ENCODE measurements around the gene KCNC1. TPM values are rescaled to one million over a fixed set of nuclear protein-coding genes. Genes with fewer than 3 reads are reported as not detected.

The KCNC1 gene
- total and polyA plus RNA-seq, 2 donors (not counting 1 experiment from before 2014, with no cell fraction given): under 0.01 TPM; not detected in 1

DNA sequence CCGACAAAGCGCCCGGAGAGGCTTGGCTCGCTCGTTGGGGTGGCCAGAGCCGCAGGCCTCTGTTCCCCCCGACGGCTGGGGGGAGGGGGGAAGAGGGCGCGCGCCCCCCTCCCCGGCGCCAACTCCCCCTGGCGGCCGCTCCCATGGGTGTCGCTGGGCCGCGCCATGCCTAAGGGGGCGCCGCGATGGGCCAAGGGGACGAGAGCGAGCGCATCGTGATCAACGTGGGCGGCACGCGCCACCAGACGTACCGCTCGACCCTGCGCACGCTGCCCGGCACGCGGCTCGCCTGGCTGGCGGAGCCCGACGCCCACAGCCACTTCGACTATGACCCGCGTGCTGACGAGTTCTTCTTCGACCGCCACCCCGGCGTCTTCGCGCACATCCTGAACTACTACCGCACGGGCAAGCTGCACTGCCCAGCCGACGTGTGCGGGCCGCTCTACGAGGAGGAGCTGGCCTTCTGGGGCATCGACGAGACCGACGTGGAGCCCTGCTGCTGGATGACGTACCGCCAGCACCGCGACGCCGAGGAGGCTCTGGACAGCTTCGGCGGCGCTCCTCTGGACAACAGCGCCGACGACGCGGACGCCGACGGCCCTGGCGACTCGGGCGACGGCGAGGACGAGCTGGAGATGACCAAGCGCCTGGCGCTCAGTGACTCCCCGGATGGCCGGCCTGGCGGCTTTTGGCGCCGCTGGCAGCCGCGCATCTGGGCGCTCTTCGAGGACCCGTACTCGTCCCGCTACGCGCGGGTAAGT, 1.4 kb downstream of the KCNC1 start:
- Histone ChIP-seq H3K9me3 (ENCODE audit: control insufficient read depth, insufficient read depth, low read depth, low read length) (no peaks in the 10 kb centered on the region), H3K9ac (ENCODE audit: insufficient read depth, low read length) (no peak overlapping the region), H3K36me3 (ENCODE audit: control insufficient read depth, insufficient read depth, low read length) (no peaks in the 10 kb centered on the region), H3K27me3 (ENCODE audit: control insufficient read depth, insufficient read depth, low read length) (peaks cover 41% of the 10 kb centered on the region), H2AFZ (ENCODE audit: low read length) (no peak overlapping the region), H3K4me1 (ENCODE audit: control insufficient read depth, extremely low read depth, insufficient read depth, low read length) (no peaks in the 10 kb centered on the region), H4K20me1 (ENCODE audit: control insufficient read depth, extremely low read depth, insufficient read depth, low read length) (no peaks in the 10 kb centered on the region), H3K4me2 (ENCODE audit: extremely low read depth, insufficient read depth, low read length) (no peak overlapping the region), H3K79me2 (ENCODE audit: control insufficient read depth, insufficient read depth, low read length) (no peaks in the 10 kb centered on the region), H3K4me3 (replicated peaks in 1 of 4; ENCODE audit: control extremely low read depth in 1 of 4, insufficient read depth in 1 of 4, low read depth in 3 of 4, low read length in 4 of 4) (no peak overlapping the region), H3K27ac (ENCODE audit: insufficient read depth, low read length) (no peak overlapping the region)
- TF ChIP-seq EZH2 (IDR thresholded peaks at IDR 0.05; ENCODE audit: low read length, missing control alignments): peak; percentile 79
- TF ChIP-seq, protein P1, sequence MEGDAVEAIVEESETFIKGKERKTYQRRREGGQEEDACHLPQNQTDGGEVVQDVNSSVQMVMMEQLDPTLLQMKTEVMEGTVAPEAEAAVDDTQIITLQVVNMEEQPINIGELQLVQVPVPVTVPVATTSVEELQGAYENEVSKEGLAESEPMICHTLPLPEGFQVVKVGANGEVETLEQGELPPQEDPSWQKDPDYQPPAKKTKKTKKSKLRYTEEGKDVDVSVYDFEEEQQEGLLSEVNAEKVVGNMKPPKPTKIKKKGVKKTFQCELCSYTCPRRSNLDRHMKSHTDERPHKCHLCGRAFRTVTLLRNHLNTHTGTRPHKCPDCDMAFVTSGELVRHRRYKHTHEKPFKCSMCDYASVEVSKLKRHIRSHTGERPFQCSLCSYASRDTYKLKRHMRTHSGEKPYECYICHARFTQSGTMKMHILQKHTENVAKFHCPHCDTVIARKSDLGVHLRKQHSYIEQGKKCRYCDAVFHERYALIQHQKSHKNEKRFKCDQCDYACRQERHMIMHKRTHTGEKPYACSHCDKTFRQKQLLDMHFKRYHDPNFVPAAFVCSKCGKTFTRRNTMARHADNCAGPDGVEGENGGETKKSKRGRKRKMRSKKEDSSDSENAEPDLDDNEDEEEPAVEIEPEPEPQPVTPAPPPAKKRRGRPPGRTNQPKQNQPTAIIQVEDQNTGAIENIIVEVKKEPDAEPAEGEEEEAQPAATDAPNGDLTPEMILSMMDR (conservative IDR thresholded peaks at IDR 0.05 in 1 of 2, IDR thresholded peaks at IDR 0.05 in 1 of 2; ENCODE audit: low read depth in 1 of 2, low read length in 2 of 2): peak; percentile 5 to 26
- no peak for DNase-seq (ENCODE audit: low read depth in 2 of 2)

DNA sequence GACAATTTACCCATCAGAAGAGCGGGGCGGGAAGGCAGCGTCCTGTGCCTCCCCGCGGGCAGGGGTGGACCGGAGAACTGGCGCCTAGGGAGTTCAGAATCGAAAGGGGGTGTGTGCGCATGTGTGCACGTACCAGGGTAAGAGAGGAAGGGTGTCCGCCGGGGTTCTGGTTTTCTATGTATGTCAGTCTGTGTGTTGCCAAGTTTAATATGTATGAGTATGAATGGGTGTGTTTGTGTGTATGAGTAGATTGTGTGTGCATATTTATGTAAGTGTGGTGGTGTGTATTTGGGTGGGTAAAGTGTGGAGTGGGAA, 2.0 kb downstream of the KCNC1 start:
- no peaks in the 10 kb centered on the region for H3K4me1 ChIP-seq (ENCODE audit: control insufficient read depth, extremely low read depth, insufficient read depth, low read length)
- peaks cover 41% of the 10 kb centered on the region for H3K27me3 ChIP-seq (ENCODE audit: control insufficient read depth, insufficient read depth, low read length)
- no peaks in the 10 kb centered on the region for H3K36me3 ChIP-seq (ENCODE audit: control insufficient read depth, insufficient read depth, low read length)
- TF ChIP-seq EZH2 (IDR thresholded peaks at IDR 0.05; ENCODE audit: low read length, missing control alignments): peak; percentile 20
- TF ChIP-seq, protein P1 (conservative IDR thresholded peaks at IDR 0.05 in 1 of 2, IDR thresholded peaks at IDR 0.05 in 1 of 2; ENCODE audit: low read depth in 1 of 2, low read length in 2 of 2): no peak
- no peak overlapping the region for H3K4me2 ChIP-seq (ENCODE audit: extremely low read depth, insufficient read depth, low read length)
- no peaks in the 10 kb centered on the region for H3K79me2 ChIP-seq (ENCODE audit: control insufficient read depth, insufficient read depth, low read length)
- DNase-seq (ENCODE audit: low read depth in 2 of 2): no peak
- H4K20me1 ChIP-seq (ENCODE audit: control insufficient read depth, extremely low read depth, insufficient read depth, low read length): no peaks in the 10 kb centered on the region
- no peak overlapping the region for H3K9ac ChIP-seq (ENCODE audit: insufficient read depth, low read length)
- no peaks in the 10 kb centered on the region for H3K9me3 ChIP-seq (ENCODE audit: control insufficient read depth, insufficient read depth, low read depth, low read length)
- H3K27ac ChIP-seq (ENCODE audit: insufficient read depth, low read length): no peak overlapping the region
- H2AFZ ChIP-seq (ENCODE audit: low read length): no peak overlapping the region
- H3K4me3 ChIP-seq (replicated peaks in 1 of 4; ENCODE audit: control extremely low read depth in 1 of 4, insufficient read depth in 1 of 4, low read depth in 3 of 4, low read length in 4 of 4): no peak overlapping the region

DNA sequence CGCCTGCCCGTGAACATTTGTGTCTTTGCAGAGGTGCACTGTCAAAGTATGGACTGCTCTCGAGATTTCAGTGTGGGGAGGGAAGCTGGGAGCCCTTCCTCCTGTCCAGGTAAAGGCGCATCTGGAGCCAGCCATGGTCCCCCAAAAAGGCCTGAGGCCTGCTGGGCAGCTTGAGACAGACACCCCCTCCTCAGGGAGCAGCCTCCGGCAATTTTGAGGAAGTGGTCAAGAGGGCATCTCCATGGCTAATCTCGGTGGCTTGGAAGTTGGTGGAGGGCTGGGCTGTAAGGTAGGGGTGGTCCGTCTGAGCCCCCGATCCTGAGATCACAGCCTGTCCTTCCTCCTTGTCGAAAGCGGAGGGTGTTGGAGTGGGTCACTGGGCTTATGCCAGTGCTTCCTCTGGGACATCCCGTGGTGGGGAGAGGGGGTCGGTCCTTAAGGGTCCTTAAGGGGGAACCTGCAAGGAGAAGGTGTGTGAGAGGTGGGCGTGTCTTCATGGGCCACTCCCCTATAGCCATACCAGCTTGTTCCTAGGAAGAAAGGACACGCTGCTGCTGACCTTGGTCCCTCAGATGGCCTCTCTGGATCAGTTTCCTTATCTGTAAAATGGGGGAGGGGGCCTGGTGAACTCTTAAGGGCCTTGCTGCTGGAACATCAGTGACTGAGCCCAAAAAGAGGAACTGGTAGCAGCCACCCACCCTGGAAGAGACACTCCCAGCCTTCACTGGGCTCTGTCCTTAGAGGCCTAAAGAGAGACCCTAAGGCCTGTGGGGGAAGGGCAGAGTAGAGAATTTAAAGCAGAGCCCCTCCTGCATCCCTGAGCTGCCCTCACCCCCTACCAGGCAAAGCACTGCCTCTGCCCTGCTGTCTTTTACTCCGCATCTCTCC, 2.6 kb downstream of the KCNC1 start:
- Histone ChIP-seq H2AFZ (ENCODE audit: low read length) (no peak overlapping the region), H4K20me1 (ENCODE audit: control insufficient read depth, extremely low read depth, insufficient read depth, low read length) (no peaks in the 10 kb centered on the region), H3K4me1 (ENCODE audit: control insufficient read depth, extremely low read depth, insufficient read depth, low read length) (no peaks in the 10 kb centered on the region), H3K36me3 (ENCODE audit: control insufficient read depth, insufficient read depth, low read length) (no peaks in the 10 kb centered on the region), H3K4me2 (ENCODE audit: extremely low read depth, insufficient read depth, low read length) (no peak overlapping the region), H3K27ac (ENCODE audit: insufficient read depth, low read length) (no peak overlapping the region), H3K9ac (ENCODE audit: insufficient read depth, low read length) (no peak overlapping the region), H3K9me3 (ENCODE audit: control insufficient read depth, insufficient read depth, low read depth, low read length) (no peaks in the 10 kb centered on the region), H3K4me3 (replicated peaks in 1 of 4; ENCODE audit: control extremely low read depth in 1 of 4, insufficient read depth in 1 of 4, low read depth in 3 of 4, low read length in 4 of 4) (no peak overlapping the region), H3K79me2 (ENCODE audit: control insufficient read depth, insufficient read depth, low read length) (no peaks in the 10 kb centered on the region), H3K27me3 (ENCODE audit: control insufficient read depth, insufficient read depth, low read length) (peaks cover 41% of the 10 kb centered on the region)
- DNase-seq (ENCODE audit: low read depth in 2 of 2): no peak
- peak; percentile 53 for TF ChIP-seq EZH2 (IDR thresholded peaks at IDR 0.05; ENCODE audit: low read length, missing control alignments)
- TF ChIP-seq, protein P1 (conservative IDR thresholded peaks at IDR 0.05 in 1 of 2, IDR thresholded peaks at IDR 0.05 in 1 of 2; ENCODE audit: low read depth in 1 of 2, low read length in 2 of 2): no peak
